HG02763 (cell line): ENCODE results near the gene PSMC3IP.
"Not testable (repeated sequence)": the region's sequence is repeated elsewhere in the genome, so short reads cannot be mapped to it uniquely, and the experiment has no call there.

Experiments used
- ATAC-seq: cut with Tn5 transposase; IDR thresholded peaks from one replicate; pipeline ENCODE4 v1.9.1; 2021; ENCODE audit warnings: mild to moderate bottlenecking, moderate library complexity; ENCODE audit not compliant: unreplicated experiment

PSMC3IP gene

GRCh38 chr17:42562388-42563142 is 15.0 kb downstream of the PSMC3IP start:
- no peak for ATAC-seq

GRCh38 chr17:42561897-42562387 is 15.6 kb downstream of the PSMC3IP start, which contains the start of gene COASY:
Gene COASY, plus strand, starts transcription at chr17:42562148. Its CDS starts 475 bp downstream, at chr17:42562623.
- ATAC-seq = no peak

- ATAC-seq = no peak
Measured at GRCh38 chr17:42560246-42560645, 17.3 kb downstream of the PSMC3IP start.

- no peak for ATAC-seq
Measured at GRCh38 chr17:42559075-42559474, 18.5 kb downstream of the PSMC3IP start.

GRCh38 chr17:42555961-42556617 is 21.4 kb downstream of the PSMC3IP start:
- ATAC-seq = not testable (repeated sequence)

GRCh38 chr17:42555122-42555622 is 22.4 kb downstream of the PSMC3IP start:
- ATAC-seq = no peak

- ATAC-seq = peak; percentile 79
Measured at GRCh38 chr17:42554250-42555121, 23.0 kb downstream of the PSMC3IP start.

- no peak for ATAC-seq
Measured at GRCh38 chr17:42553866-42554249, 23.7 kb downstream of the PSMC3IP start.

- ATAC-seq = no peak
Measured at GRCh38 chr17:42553161-42553818, 24.2 kb downstream of the PSMC3IP start.

GRCh38 chr17:42552736-42553135 is 24.8 kb downstream of the PSMC3IP start, which contains the start of gene HSD17B1:
Gene HSD17B1, plus strand, starts transcription at chr17:42552923. Its CDS starts 11 bp downstream, at chr17:42552934.
- ATAC-seq = not testable (repeated sequence)

GRCh38 chr17:42548993-42549755 is 28.4 kb downstream of the PSMC3IP start:
- no peak for ATAC-seq

- peak; percentile 55 for ATAC-seq
Measured at GRCh38 chr17:42548070-42548837, 29.3 kb downstream of the PSMC3IP start.

- no peak for ATAC-seq
Measured at GRCh38 chr17:42547698-42548069, 29.8 kb downstream of the PSMC3IP start.

GRCh38 chr17:42547001-42547461 is 30.5 kb downstream of the PSMC3IP start:
- ATAC-seq = no peak

GRCh38 chr17:42545755-42546505 is 31.6 kb downstream of the PSMC3IP start:
- ATAC-seq = not testable (repeated sequence)

- ATAC-seq = no peak
Measured at GRCh38 chr17:42544874-42545283, 32.6 kb downstream of the PSMC3IP start.

- no peak for ATAC-seq
Measured at GRCh38 chr17:42543190-42544079, 34.1 kb downstream of the PSMC3IP start.
